SJCRH30 (cell line): ENCODE results near the gene TTYH3. TPM values are rescaled to one million over a fixed set of nuclear protein-coding genes. Genes with fewer than 3 reads are reported as not detected.
A peak's percentile ranks its signal among the peaks of the same experiment; 100 is the strongest.
"Not testable (repeated sequence)": the region's sequence is repeated elsewhere in the genome, so short reads cannot be mapped to it uniquely, and the experiment has no call there.

ENCODE experiments used
- DNase-seq, 2 experiments: peaks; one replicate each; pipeline ENCODE4 v3.0.0-alpha.2; 2015 to 2020
- H3K27ac ChIP-seq: fragments of 250-450 bp; sonication (Bioruptor Pico); 2 replicates; pipeline ENCODE4 v1.5.1; 2020; ENCODE audit warnings: mild to moderate bottlenecking, moderate library complexity
- H3K27me3 ChIP-seq: fragments of 250-450 bp; sonication (Bioruptor Pico); 2 replicates; pipeline ENCODE4 v1.5.1; 2020; ENCODE audit warnings: mild to moderate bottlenecking, moderate library complexity
- H3K36me3 ChIP-seq: fragments of 250-450 bp; sonication (Bioruptor Pico); 2 replicates; pipeline ENCODE4 v1.5.1; 2020; ENCODE audit warnings: mild to moderate bottlenecking, moderate library complexity
- H3K4me1 ChIP-seq: fragments of 250-450 bp; sonication (Bioruptor Pico); 2 replicates; pipeline ENCODE4 v1.5.1; 2020; ENCODE audit warnings: mild to moderate bottlenecking, moderate library complexity
- H3K4me3 ChIP-seq: fragments of 250-450 bp; sonication (Bioruptor Pico); 2 replicates; pipeline ENCODE4 v1.5.1; 2020; ENCODE audit warnings: mild to moderate bottlenecking, moderate library complexity
- H3K9me3 ChIP-seq: fragments of 250-450 bp; sonication (Bioruptor Pico); replicated peaks from 2 replicates; pipeline ENCODE4 v1.5.1; 2020; ENCODE audit warnings: mild to moderate bottlenecking, moderate library complexity
- total RNA-seq: library from RNA; depleted of rRNA; stranded (reverse); fragments of >200 nt; shearing (Covaris generic); gene quantifications from 2 replicates; pipeline ENCODE4 v1.2.3, GENCODE V29; 2014

The TTYH3 gene
- total RNA-seq, 1 experiment from 2014 or later = 58.8 TPM

DNA sequence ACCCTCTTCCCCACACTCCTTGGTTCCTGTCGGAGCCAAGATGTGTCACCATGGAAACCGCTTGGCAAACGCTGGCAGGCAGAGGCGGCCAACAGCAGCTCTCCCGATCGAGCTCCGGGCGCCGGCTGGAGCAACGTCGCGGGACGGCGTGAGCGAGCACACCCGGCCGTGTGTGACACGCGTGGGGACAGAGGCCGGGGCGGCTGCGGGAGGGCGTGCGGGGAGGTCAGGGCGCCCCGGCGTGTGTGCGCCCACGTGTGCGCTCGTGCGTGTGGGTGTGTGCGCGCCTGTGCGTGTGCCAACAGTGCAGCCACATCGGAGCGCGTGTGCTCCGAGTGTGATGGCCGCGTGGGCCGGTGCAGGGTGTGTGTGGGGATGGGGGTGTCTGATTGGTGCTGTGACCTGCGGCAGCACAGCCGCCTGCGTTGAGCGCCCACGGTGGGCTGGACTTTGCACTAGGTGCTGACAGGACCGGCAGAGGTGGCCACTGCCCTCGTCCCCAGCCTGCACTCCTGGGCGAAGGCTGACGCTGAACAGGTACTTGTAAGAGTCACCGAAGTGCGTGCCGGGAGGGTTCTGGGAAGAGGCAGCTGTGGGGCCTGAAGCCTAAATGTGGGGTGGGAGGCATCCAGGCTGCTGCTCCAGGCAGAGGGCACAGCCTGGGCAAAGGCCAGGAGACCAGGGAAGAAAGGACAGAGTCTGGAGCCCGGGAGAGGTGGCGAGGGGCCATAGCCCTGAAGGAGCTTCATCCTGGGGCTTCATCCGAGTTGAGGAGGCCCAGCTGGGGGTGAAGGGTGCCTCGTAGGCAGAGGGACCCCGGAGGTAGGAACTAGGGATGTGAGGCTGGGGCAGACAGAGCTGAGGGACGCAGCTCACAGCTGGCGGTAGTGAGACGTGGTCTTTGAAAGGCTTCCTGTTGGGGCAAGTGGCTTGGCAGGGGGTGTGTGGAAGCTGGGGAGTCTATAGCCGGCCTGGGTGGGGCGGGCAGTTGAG is 47.6 kb downstream of the TTYH3 start:
- H3K9me3 ChIP-seq, H3K27me3 ChIP-seq, H3K4me3 ChIP-seq, H3K36me3 ChIP-seq, DNase-seq, H3K27ac ChIP-seq: not testable (repeated sequence)
- H3K4me1 ChIP-seq = peaks cover 19% of the 10 kb centered on the region

- H3K36me3 ChIP-seq = no peaks in the 10 kb centered on the region
- H3K4me1 ChIP-seq = peaks cover 19% of the 10 kb centered on the region
- 0 out of 2 replicates have a peak, but pooled peaks cover 10% of the 10 kb centered on the region for H3K9me3 ChIP-seq
- no peak for DNase-seq
- H3K27ac ChIP-seq = no peak overlapping the region
- H3K4me3 ChIP-seq = no peak overlapping the region
- no peaks in the 10 kb centered on the region for H3K27me3 ChIP-seq
Observed at GRCh38 chr7:2680256-2680655, 48.5 kb downstream of the TTYH3 start.

GRCh38 chr7:2680792-2681490 is 49.2 kb downstream of the TTYH3 start:
- DNase-seq = no peak

DNA sequence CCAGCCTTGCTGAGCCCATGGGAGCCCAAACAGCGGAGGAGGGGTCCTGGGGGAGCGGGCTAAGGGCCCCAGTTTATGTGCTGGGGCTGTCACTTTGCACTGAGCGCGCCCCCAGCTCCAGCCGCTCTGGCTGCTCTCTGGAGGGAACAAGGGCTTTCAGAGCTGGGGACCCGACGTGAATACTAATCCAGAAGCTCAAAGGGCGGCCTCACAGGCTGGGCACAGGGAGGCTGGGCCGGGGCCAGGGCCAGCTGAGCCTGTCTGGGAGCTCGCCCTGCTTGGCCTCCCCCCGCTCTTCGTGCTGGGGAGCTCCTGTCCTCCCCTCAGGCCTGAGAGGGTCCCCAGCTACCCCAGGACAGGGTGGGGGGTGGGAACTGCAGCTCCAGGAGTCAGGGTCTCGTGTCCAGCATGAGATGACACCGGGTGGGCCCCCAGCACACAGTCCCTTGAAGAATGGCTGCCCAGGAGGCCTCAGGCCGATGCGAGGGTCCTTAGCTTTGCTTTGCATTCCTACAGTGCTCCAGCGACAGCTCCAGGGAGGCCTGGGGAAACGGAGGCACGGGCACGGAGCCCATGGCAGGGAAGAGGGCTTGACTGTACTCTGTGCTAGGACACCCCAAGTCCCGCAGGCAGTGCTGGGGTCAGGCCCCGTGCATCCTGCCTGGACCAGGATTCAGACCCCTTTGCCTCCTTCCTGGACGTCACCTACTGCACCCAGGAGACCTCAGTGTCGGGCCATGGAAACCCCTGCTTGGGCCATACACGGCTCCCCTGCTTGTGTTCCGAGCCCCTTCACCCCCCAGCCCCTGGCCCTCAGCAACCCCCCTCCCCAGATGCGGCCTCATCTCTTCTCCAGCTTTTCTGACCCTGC is 50.4 kb downstream of the TTYH3 start:
- Histone ChIP-seq H3K27ac (peak overlapping the region; percentile 45), H3K36me3 (no peaks in the 10 kb centered on the region), H3K4me1 (peaks cover 16% of the 10 kb centered on the region), H3K9me3 (0 out of 2 replicates have a peak, but pooled peaks cover 10% of the 10 kb centered on the region), H3K4me3 (no peak overlapping the region), H3K27me3 (no peaks in the 10 kb centered on the region)
- DNase-seq = no peak

More at GRCh38 chr7:2680792-2681490, 49.2 kb downstream of the TTYH3 start:
- Histone ChIP-seq H3K27me3 (no peaks in the 10 kb centered on the region), H3K4me1 (peaks cover 16% of the 10 kb centered on the region), H3K4me3 (no peak overlapping the region), H3K27ac (no peak overlapping the region), H3K9me3 (0 out of 2 replicates have a peak, but pooled peaks cover 10% of the 10 kb centered on the region), H3K36me3 (no peaks in the 10 kb centered on the region)

GRCh38 chr7:2684501-2684900 is 52.7 kb downstream of the TTYH3 start:
- DNase-seq = no peak
- Histone ChIP-seq H3K27ac (no peak overlapping the region), H3K4me3 (no peak overlapping the region), H3K27me3 (no peaks in the 10 kb centered on the region), H3K9me3 (0 out of 2 replicates have a peak, but pooled peaks cover 10% of the 10 kb centered on the region), H3K4me1 (peaks cover 32% of the 10 kb centered on the region), H3K36me3 (no peaks in the 10 kb centered on the region)

DNA sequence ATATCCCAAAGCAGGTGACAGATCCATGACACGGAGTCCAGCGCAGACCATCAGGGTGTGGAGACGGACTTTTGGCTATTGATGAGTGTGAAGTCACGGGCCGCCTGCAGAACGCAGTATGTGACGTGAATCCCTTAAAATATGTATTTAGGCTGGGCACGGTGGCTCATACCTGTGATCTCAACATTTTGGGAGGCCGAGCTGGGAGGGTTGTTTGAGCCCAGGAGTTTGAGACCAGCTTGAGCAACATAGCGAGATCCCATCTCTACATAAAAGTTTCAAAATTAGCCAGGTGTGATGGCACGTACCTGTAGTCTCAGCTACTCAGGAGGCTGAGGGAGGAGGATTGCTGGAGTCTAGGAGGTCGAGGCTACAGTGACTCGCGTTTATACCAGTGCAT is 54.3 kb downstream of the TTYH3 start:
- H3K9me3 ChIP-seq = 0 out of 2 replicates have a peak, but pooled peaks cover 10% of the 10 kb centered on the region
- H3K4me1 ChIP-seq = peaks cover 46% of the 10 kb centered on the region
- H3K27me3 ChIP-seq = no peaks in the 10 kb centered on the region
- H3K36me3 ChIP-seq = no peaks in the 10 kb centered on the region
- no peak overlapping the region for H3K27ac ChIP-seq
- H3K4me3 ChIP-seq = no peak overlapping the region
- DNase-seq = no peak

DNA sequence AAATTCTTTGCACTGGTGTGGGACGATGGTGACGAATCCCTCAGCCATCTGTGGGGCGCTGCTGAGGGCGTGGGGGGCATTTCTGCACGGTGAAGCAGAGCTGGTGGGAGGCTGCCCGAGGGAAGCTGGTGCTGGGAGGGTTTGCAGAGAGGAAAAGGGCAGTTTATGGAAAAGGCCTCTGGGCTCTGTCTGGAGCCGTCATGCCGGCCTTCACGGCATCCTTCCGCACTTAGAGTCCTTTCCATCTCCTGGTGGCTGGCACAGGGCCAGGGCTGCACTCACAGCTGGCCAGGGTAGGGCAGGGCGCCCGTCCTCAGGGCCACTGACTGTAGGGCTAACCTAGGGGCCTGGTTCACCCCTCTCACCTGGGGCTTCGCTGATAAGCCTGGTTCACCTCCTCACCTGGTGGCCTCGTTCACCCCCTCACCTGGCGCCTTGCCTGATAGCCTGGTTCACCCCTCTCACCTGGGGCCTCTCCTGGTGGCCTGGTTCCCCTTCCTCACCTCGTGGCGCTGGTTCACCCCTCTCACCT is 55.6 kb downstream of the TTYH3 start:
- Histone ChIP-seq H3K4me1 (peaks cover 42% of the 10 kb centered on the region), H3K36me3 (no peaks in the 10 kb centered on the region), H3K4me3 (no peak overlapping the region), H3K9me3 (0 out of 2 replicates have a peak, but pooled peaks cover 10% of the 10 kb centered on the region), H3K27ac (no peak overlapping the region), H3K27me3 (no peaks in the 10 kb centered on the region)
- DNase-seq = peak; percentile 84 to 85

DNA sequence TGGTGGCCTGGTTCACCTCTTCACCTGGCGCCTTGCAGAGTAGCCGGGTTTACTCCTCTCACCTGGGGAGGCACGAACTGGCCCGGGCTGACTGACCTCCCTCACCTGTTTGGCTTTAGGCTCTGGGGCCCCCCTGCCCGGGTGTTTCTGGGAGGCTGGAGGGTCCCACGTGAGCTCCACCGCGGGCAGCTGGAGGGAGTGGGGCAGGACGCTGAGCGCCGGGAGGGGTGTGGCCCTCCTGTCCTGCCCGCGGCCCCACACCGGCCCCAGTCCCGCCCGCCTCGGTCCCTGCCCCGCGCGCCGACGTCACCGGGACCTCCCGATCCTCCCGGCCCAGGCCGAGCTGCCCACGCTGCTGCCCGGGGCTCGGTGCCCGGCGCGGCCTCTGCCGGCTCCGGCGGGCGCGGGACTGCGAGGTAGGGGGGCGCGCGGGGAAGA is 56.1 kb downstream of the TTYH3 start, which contains the start of gene AMZ1:
AMZ1 (plus strand) TSS at position 322 of the 438 bp plus-strand sequence. CDS start 12,250 bp downstream, outside the sequence.
- H3K27me3 ChIP-seq = no peaks in the 10 kb centered on the region
- peak within 1 kb of the TSS; percentile 9; the same call in 1 of the 2 replicates for H3K4me3 ChIP-seq
- peaks cover 38% of the 10 kb centered on the region for H3K4me1 ChIP-seq
- H3K27ac ChIP-seq = peak within 1 kb of the TSS; percentile 11; the same call in 1 of the 2 replicates
- H3K9me3 ChIP-seq = 0 out of 2 replicates have a peak, but pooled peaks cover 10% of the 10 kb centered on the region
- no peak for DNase-seq
- H3K36me3 ChIP-seq = no peaks in the 10 kb centered on the region

DNA sequence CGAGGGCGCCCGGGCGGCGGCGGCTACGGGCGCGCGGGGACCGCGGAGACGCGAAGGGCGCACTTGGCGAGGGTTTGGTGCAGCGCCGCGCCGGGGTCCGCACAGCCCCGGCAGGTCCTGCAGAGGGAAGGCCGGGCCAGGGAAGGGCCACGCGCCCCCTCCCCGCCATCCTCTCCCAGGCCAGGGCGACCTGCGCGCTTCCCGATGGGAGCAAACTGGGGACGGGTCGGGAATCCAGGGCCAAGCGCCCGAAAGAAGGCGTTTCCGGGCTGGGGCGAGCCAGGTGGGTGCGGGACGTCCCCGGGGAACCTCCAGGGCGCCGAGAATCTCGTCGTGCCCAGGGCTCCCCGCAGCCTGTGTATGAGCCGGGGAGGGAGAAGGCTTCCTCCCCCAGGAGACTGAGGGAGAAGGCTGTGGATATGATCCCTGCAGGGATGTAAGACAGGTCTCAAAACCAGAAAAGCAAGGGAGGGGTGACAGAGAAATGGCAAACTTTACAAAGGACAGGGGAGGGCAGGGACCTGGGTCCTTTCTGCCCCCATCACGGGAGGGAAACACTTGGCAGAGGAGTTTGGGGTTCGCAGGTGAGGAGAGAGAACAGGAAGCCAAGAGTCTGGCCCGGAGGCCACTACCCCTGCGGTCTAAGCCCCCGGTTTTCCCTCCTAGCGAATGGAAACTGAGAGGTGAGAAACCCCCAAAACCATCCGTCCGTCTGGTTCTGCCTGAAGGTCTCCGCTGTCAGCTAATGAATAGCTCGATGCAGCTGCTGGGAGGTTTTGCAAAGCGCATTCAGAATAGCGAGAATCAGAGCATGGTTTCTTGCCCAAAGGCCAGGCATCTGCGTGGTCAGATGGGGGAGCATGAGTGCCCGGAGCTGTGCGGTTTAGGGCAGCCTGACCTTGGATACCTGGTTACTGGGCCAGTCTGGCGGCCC is 56.9 kb downstream of the TTYH3 start:
- peak overlapping the region; percentile 9; the same call in 1 of the 2 replicates for H3K4me3 ChIP-seq
- H3K36me3 ChIP-seq = no peaks in the 10 kb centered on the region
- peak; percentile 63 to 80 for DNase-seq
- H3K27ac ChIP-seq = peak overlapping the region; percentile 11; the same call in 1 of the 2 replicates
- H3K4me1 ChIP-seq = peaks cover 38% of the 10 kb centered on the region
- 0 out of 2 replicates have a peak, but pooled peaks cover 4% of the 10 kb centered on the region for H3K9me3 ChIP-seq
- H3K27me3 ChIP-seq = no peaks in the 10 kb centered on the region

GRCh38 chr7:2689343-2689847 is 57.6 kb downstream of the TTYH3 start:
- DNase-seq = no peak
- peak overlapping the region; percentile 9; the same call in 1 of the 2 replicates for H3K4me3 ChIP-seq
- no peaks in the 10 kb centered on the region for H3K9me3 ChIP-seq
- no peak overlapping the region; the same call in 1 of the 2 replicates for H3K27ac ChIP-seq
- no peaks in the 10 kb centered on the region for H3K36me3 ChIP-seq
- H3K27me3 ChIP-seq = no peaks in the 10 kb centered on the region
- peaks cover 38% of the 10 kb centered on the region for H3K4me1 ChIP-seq

GRCh38 chr7:2689951-2690705 is 58.3 kb downstream of the TTYH3 start:
- Histone ChIP-seq H3K9me3 (no peaks in the 10 kb centered on the region), H3K36me3 (no peaks in the 10 kb centered on the region)
- peak in 1 of 2 experiments; percentile 35 for DNase-seq

More at GRCh38 chr7:2689951-2690705, 58.3 kb downstream of the TTYH3 start:
- Histone ChIP-seq H3K4me3 (no peak overlapping the region), H3K4me1 (peaks cover 38% of the 10 kb centered on the region), H3K27ac (no peak overlapping the region), H3K27me3 (no peaks in the 10 kb centered on the region)
